BJ (cell line): ENCODE data around the gene CCDC170. TPM values are rescaled to one million over a fixed set of nuclear protein-coding genes. Genes with fewer than 3 reads are reported as not detected.

ENCODE experiments used
- CTCF ChIA-PET: fragments of 350-600 bp; formaldehyde crosslinking; extraction: SDS; loops from one replicate; lab custom pipeline; 2021; ENCODE audit warnings: antibody characterized with exemption, inconsistent platforms; lab: Yijun Ruan, JAX
- POLR2A ChIA-PET: fragments of 300-600 bp; sonication (Branson Sonifier 250); formaldehyde crosslinking; extraction: SDS; loops from one replicate; lab custom pipeline; 2021; ENCODE audit warnings: antibody characterized with exemption; lab: Charles Lee
- DNase-seq: peaks from one replicate; pipeline ENCODE4 v3.0.0-alpha.2; 2011; ENCODE audit warnings: low read depth
- H3K27me3 ChIP-seq: 2 replicates; pipeline ENCODE4 v1.6.0; 2011; ENCODE audit warnings: low read length; ENCODE audit not compliant: control insufficient read depth, insufficient read depth
- H3K36me3 ChIP-seq: 2 replicates; pipeline ENCODE4 v1.5.1; 2011; ENCODE audit warnings: low read length; ENCODE audit not compliant: control insufficient read depth, insufficient read depth
- H3K4me3 ChIP-seq: 2 replicates; pipeline ENCODE4 v1.5.1; 2011; ENCODE audit warnings: low read depth, mild to moderate bottlenecking, control low read depth, low read length
- CTCF ChIP-seq: IDR thresholded peaks from 2 replicates; pipeline ENCODE4 v1.5.1; 2011; ENCODE audit warnings: low read depth, mild to moderate bottlenecking, control low read depth, inconsistent platforms, low read length, moderate library complexity; ENCODE audit not compliant: insufficient read depth
- polyA plus RNA-seq: library from polyadenylated mRNA; depleted of rRNA; stranded (reverse); fragments of >200 nt; gene quantifications from 2 replicates; pipeline ENCODE4 v1.2.3, GENCODE V29; 2011

Gene CCDC170
- polyA plus RNA-seq, 1 experiment: 0.11 TPM

- ChIA-PET CTCF (no interaction called here), POLR2A (no interaction called here)
- no peak for TF ChIP-seq CTCF
- no peaks in the 10 kb centered on the region for H3K27me3 ChIP-seq
- no peaks in the 10 kb centered on the region for H3K36me3 ChIP-seq
- H3K4me3 ChIP-seq: no peak overlapping the region
- DNase-seq: no peak
These were observed 140.5 kb downstream of the CCDC170 start for GRCh38 chr6:151634336-151634720.

GRCh38 chr6:151635741-151636140 lies 141.9 kb downstream of the CCDC170 start:
- ChIA-PET POLR2A (no interaction called here), CTCF (no interaction called here)
- Histone ChIP-seq H3K36me3 (no peaks in the 10 kb centered on the region), H3K4me3 (no peak overlapping the region), H3K27me3 (no peaks in the 10 kb centered on the region)
- DNase-seq: no peak
- no peak for TF ChIP-seq CTCF

- Histone ChIP-seq H3K36me3 (no peaks in the 10 kb centered on the region), H3K27me3 (no peaks in the 10 kb centered on the region), H3K4me3 (no peak overlapping the region)
- CTCF ChIA-PET: no interaction called here
- no peak for DNase-seq
- no peak for TF ChIP-seq CTCF
- POLR2A ChIA-PET: no interaction called here
These were observed 144.0 kb downstream of the CCDC170 start for GRCh38 chr6:151637814-151638213.

- Histone ChIP-seq H3K27me3 (no peaks in the 10 kb centered on the region), H3K4me3 (no peak overlapping the region), H3K36me3 (no peaks in the 10 kb centered on the region)
- no peak for TF ChIP-seq CTCF
- POLR2A ChIA-PET: no interaction called here
- CTCF ChIA-PET: interaction anchor here (0.6 to 1.4 kb wide), 3 partner anchors 9 to 1056 kb away, joined by 3 to 5 read pairs (median 3); no protein-coding TSS in a partner anchor
- DNase-seq: no peak
These were observed 145.9 kb downstream of the CCDC170 start for GRCh38 chr6:151639750-151640149.

GRCh38 chr6:151641028-151641427 lies 147.2 kb downstream of the CCDC170 start:
- no peak for DNase-seq
- ChIA-PET CTCF (no interaction called here), POLR2A (no interaction called here)
- no peak for TF ChIP-seq CTCF
- no peaks in the 10 kb centered on the region for H3K36me3 ChIP-seq
- H3K4me3 ChIP-seq: no peak overlapping the region
- H3K27me3 ChIP-seq: no peaks in the 10 kb centered on the region
